ENCODE measurements around the gene FREM1.

Gene FREM1

DNA sequence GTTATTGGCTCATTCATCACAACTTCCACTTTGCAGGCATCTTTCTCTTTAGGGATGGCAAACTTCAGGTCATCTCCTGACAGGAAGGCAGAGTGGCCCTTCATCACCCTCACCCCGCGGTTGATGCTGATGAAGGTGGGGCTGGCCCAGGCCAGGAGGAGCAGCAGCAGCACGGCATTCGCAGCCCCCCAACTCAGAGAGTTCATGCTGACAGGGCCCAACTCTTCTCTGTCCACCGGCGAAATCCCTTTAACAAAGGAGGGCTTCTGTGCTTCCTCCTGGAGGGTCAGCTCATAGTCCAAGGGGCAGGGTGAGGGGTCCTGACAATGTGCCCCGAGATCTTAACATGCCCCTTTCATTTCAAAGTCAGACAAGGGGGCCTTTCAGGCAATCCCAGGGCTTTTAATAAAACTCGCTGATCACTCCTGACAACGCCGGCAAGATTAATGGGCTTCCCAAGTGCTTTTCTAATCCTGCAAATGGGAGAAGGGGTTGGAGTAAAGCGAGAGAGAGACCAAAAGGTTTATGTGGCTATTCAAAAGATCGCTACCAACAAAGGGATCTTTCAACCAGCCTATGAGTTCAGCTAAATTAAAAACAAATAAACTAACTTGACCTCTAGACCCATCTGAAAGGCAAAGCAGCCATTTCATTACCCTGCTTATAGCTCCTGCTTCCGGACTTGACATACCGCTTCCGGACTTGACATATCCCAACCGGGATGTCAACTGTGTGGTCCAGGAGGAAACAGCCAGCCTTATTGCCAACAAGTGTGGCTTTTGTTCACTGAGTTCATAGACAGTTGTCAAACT lies 41.2 kb downstream of the FREM1 start:
- no peak for DNase-seq (ENCODE audit: low spot score)

DNA sequence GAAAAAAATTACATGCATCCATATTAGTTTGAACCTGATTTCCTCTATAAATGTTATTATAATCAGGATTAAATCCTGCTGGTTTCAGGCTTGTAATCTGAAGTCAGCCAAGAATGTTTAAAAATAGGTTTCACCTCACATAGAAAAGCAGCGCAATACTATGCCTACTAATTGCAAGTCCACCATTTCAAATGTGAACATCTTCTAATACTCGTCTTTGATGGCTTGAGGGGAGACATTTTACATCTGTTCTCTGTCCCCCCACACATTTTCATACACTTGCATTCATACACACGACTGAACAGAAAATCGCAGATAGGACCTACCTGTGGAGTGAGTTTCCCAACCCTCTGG lies 41.8 kb downstream of the FREM1 start:
- DNase-seq (ENCODE audit: low spot score), result no peak

DNA sequence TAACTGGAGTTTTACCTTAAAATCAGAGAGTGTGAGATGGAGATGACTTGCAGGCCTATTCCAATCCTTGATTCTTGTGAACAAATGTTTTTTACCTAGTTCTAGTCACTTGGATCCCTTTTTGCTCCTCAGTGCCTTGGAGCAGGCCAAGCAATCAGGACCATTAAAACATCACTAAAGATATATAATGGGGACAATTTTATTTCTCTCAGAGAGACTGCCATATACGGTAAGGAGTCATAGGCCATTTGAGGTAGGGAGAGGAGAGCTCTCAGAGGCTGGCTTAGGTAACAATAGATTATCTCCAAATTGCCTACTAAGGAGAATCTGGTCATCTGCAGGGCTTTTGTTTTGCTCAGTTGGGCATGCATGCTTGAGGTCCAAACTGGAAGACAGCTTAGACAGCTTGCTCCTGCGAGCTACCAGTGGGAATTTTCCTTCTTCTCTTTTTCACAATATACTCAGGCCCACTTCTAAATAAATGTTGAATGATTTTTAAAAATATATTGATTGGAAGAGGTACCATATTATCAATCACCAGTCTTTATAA lies 44.0 kb downstream of the FREM1 start:
- DNase-seq (ENCODE audit: low spot score), result no peak

DNA sequence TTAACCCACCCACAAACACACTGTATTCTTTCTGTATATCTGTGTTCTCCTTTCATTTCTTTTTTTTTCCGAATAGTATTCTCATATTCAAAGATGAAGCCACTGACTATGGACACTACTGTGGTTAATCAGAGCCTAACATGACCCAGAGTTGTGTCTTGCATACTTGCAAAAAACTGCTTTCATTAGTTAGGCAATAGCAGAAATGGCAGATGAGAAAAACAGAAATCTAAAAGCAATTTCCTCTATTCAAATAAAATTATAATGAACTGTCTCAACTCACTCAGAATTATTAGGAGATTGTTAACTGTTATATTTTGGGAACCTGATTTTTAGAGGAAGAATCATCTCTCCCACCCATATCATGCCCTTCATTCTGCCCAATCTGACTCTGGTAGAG lies 45.9 kb downstream of the FREM1 start:
- no peak for DNase-seq (ENCODE audit: low spot score)

DNA sequence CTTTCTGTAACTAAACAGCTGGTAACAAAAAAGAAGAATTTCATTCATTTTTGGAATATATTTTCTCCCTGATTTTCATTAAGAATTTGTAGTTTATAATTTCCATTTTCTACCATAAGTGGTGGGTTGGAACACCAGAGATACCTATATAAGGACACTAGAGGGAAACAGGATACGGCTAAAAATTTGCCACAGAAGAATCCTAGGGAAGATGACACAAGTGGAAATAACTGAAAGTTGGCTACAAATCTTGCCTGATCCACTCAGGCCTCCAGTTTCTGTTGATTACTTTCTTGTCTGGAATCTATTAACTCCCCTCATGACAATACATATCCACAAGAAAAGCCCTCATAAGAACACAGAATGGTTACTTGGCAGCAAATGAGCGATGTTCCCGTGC lies 46.8 kb downstream of the FREM1 start:
- DNase-seq (ENCODE audit: low spot score), result no peak

DNA sequence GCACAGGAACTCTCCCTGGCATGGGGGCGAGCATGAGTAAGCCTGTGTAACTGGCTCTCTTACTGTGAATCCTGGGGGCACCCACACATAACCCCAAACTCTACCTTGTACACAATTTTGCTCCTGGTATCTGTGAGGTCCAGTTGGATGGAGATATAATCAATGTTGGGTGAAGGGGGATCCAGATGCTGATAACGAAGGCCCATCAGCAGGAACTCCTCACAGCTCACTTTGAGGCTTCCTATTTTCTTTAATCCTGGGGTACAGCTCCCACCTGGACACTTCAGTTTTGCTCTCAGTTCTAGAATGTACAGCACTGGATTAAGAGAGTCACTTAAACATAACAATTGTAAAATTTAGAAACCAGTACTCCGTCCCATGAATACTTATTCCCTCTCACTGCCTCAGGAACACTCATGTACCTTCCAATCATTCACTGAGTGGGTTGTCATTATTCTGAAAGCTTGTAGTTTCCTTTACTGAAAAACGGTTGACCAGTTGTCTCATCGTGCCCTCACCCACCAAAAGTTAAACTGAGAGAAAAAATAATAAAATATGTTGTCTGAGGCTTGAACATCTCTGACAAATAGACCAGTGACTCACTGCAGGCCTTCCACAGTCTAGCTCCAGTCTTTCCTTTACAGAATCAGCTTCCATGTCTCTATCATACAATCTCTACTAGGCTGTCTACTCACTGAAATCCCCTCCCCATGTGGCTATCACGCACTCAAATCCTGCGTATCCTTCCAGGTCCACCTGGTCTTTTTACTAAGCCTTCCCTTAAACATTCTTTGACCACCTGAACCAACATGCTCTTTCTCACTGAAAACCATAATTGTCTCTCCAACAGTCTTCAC lies 52.6 kb downstream of the FREM1 start:
- no peak for DNase-seq (ENCODE audit: low spot score)

DNA sequence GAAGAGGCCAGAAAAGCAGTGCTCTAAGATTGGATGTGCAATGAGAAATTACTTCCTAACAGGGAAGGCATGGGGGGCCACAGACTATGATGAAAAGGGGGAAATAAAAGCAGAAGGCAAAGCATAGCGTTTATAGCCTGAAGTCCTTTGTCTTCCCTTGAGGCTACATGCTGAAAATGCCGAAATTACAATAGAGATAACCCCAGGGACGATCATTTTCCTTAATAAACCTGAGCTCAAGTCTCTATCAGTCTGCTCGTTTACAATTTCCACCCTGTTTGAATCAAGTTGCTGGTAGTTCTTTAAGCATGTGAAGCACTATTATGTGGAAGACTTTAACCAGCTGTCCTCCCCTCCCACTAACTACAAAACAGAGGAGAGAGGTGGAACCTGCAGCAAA lies 60.4 kb downstream of the FREM1 start:
- no peak for DNase-seq (ENCODE audit: low spot score)

DNA sequence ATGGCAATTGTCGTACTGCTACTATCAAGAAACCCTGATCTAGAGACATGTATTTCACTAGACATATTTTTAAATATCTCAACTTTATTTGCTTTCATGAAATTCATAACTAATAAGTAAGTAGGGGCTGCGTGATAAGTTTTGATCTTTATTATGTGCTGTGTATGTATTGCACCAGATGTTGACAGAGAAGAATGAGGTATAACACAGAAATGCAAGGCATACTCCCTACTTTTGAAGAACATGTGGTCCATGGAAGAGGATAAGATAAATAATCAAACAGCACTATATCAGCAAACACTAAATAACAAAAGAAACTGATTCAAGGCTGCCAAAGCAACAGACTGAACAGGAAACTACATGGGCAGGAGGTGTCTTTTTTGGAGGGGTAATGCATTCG lies 60.9 kb downstream of the FREM1 start:
- DNase-seq (ENCODE audit: low spot score), result no peak

DNA sequence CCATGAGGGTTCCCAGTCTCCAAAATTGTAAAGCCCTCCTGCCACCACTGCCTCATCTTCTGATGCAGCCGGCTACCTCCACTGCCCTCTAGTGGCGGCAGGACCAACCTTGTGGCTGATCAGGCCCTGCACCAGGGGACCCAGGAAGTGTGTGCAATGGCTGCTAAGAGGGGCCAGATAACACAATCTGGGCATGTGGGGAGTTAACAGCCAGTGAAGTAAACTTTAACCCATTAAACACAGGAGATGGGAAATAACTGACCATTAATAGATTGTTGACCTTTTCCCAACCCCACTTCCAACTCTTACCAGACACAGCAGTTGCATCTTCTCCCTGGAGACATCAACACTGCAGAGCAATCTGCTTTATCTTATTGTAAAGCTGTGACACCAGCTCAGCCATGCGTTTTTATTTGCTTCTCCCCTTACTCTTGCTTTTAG lies 63.3 kb downstream of the FREM1 start:
- peak; percentile 84 for DNase-seq (ENCODE audit: low spot score)

DNA sequence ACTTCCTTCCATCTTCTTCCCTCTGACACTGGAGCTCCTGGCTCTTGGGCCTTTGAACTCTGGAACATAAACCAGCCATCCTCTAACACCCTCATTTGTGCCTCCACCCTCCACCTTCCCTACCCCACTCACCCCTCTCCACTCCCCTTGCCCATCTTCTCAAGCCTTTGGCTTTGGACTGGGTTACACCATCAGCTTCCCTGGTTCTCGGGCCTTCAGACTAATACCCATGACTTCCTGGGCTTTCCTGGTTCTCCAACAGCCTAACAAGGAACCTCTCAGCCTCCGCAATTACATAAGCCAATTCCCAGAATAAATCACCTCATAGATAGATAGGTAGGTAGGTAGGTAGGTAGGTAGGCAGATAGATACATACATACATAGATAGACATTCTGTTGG lies 67.1 kb downstream of the FREM1 start:
- DNase-seq (ENCODE audit: low spot score), result no peak

DNA sequence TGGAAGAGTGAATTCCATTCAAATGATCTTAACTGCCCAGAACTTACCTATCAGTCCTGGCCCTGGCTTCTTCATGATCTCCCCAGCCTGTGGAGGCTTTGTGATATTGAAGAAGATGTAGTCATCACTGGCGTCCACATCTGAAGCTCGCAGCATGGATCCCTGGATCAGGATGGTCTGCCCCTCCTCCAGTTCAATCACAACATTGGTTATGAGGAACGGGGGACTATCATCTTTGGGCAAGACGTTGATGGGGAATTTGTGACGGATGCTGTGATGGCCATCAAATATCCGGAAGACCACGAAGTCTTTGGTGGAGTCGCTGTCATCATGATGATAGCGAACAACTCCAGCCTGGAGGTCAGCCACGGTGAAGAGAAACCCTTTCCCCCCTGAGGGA lies 68.0 kb downstream of the FREM1 start:
- no peak for DNase-seq (ENCODE audit: low spot score)

DNA sequence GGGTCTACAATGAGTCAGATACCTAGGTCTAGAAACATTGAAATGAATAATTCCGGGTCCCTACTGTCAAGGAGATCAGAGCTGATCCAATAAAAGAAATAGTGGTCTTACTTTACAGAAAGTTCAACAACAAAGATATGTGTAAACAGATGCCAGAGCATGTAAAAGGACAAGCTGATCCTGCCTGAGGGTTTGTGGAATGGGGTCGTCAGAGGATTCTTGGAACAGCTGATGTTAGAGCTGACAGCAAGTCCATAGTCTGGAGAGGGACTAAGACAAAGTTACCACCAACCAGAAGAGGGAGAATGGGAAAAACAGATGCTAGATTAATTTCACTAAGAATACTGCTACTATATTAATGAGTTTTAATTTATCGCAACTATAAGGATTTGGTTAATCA lies 71.5 kb downstream of the FREM1 start:
- DNase-seq (ENCODE audit: low spot score), result no peak

DNA sequence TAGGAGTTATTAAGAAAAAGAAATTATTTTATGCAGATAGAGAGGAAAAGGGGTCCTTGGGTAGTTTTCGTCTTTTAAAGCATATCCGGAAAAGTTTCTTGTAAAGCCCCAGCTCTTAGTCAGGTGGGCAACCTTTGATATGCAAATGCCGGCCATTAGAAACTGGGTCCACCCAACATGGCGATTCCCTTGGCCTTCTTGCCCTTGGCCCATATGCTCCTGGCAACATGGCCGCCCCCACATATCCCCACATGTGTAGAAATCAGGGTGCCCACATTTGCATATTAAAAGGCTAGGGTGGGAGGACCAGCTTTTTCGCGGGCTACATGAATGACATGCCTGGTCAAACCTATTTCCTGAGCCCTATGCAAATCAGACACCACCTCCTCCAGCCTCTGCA lies 73.3 kb downstream of the FREM1 start:
- no peak for DNase-seq (ENCODE audit: low spot score)

DNA sequence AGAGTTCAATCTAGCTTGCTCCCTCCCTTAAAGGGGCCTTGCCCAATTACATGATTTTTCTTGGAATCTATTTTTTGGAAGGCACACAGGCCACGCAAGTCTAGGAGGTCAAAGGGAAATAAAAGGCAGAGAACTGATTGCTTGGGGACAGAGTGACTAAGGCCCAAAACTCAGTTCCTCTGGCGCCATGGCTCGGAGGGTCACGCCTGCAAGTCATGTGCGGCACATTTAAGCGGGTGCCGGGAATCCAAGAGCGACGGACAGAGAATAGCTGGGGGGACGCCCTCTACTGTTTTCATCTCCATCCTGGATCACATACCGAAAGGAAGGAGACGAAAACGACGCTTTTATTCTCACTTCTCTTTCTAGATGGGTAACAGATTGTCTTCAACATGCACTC lies 78.6 kb downstream of the FREM1 start:
- DNase-seq (ENCODE audit: low spot score), result no peak

DNA sequence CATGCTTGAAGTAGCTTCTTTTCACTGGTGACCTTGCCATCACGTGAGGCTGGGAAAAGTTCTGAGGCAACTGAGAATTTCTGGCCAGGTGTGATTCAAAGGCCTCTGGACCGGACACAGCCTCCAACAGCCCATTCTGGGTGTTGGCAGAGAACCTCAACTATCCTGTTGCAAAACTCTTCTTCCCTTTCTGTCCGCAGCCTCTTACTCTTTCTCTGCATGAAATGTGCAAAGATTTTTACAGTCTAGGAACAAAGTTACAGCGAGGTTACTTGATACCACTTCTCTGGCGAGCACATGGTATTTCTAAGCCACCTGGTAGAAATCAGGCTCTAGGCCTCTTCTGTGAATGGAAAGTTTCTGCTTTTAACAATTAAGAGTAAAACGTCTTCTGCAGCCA lies 79.2 kb downstream of the FREM1 start:
- no peak for DNase-seq (ENCODE audit: low spot score)

DNA sequence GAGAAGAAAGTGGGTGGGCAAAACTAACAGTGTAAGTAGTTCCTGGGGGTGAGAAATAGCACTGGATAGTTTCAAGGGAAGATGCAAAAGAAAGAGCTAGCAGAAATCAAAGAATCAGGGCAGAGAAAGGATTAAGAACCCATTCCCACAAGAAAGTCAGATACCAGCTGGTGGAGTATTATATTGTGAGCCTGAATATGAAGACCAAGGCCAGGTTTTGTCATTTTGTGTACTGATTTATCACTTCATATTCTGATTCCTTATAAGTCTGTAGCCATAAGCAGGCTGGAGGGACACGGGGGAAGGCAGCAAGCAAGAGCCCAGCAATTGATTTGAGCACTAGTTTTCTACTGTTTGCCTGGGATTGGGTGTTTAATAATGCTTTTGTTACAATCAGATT lies 80.2 kb downstream of the FREM1 start:
- no peak for DNase-seq (ENCODE audit: low spot score)

DNA sequence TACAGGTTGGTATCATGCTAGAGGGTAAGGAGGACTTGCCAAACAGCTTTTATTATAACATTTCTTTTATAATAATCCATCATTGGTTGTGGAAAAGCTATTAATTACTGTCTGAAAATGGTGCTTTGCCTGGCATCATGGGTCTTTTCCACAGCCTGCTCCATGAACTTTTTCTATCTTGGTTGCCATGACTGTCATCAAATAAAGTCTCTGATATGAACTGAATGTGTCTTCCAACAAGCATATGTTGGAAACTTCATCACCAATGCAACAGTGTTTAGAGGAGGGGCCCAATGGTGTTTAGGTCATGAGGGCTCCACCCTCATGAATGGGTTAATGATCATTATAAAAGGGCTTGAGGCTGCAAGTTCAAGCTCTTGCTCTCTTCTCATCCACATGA lies 81.0 kb downstream of the FREM1 start:
- no peak for DNase-seq (ENCODE audit: low spot score)

DNA sequence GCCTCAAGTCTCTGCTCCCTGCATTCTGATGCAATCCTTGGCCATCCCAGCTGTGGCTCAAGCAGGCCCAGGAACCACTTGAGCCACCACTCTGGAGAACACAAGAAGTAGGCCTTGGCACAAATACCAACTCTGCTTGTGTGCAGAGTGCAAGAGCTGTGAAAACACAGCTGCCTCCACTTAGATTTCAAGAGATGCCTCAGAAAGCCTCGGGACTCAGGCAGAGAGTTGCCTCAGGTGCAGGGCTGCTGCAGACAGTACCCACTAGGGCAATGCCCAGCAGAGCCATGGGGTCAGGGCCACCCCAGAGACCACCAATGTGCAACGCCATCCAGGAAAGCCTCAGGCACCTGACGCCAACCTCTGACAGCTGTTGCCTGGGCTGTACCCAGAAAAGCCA lies 82.4 kb downstream of the FREM1 start:
- no peak for DNase-seq (ENCODE audit: low spot score)

DNA sequence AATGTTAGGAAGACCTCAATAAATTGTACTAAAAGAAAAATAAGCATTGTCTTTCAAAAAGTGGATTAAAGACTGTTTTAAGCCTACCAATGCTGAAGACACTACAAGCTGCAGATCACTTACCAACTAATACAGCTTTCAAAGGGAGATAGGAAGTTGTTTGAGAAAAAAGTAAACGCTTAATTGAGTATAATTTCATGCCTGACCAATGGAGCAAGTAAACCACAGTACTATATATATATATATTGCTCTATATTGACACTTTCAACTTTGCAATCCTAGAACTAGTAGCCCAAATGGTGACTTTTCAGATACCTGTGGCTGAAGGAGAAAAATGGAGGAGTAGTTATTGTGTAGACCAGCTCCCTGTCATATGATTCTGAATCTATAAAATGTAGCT lies 85.7 kb downstream of the FREM1 start:
- no peak for DNase-seq (ENCODE audit: low spot score)

DNA sequence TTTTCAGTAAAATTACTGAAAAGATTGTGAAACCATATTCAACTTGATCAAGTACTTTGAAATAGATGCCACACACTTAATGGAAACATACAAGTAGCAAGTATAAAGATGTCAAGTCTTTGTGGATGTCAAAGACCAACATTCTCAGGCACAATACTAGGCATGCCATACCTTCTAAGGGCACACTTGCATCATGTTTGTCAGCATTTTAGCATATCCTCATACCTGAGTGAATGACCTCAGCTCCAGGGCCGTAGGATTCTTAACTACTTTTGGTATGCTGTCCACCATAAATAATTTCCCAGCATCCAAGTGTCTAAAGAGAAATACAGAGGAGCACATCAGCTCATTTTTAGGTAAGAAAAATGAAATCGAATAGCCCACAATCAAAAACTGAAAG lies 86.4 kb downstream of the FREM1 start:
- no peak for DNase-seq (ENCODE audit: low spot score)

DNA sequence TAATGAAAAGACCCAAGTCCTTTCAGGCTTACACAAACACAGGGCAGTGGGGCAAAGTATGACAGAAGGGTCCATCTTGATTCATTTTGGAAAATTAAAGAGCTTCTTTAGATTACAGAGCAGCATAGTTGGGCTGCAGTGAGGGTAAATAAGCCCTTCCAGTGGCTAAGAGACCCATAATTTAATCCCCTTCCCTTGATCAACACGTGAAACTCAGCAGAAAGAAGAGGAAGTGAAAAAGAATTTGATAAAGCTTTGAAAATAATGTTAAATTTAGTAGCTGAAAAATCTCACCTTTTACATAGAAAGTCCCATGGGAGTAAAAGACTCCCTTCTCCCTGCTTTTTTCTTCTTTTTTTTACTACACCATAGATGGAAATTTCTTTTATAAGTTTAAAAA lies 87.6 kb downstream of the FREM1 start:
- DNase-seq (ENCODE audit: low spot score), result no peak

DNA sequence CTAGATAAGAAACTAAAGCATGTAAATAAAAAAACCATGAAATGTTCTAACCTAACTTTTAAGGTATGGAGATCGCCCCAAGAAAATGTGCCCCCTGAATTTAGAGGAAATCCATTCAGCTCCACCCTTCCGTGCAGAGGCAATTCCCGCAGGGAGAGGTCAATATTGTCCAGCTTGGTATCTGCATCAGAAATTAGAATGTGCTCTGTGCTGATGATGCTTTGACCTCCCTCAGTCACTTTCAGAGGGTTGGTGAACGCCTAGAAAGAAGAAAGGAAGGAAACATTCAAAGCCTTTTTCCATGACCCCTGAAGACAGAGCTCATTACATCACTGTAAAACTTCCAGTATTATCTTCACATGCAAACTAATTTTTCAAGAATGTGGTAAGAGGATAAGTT lies 91.0 kb downstream of the FREM1 start:
- DNase-seq (ENCODE audit: low spot score), result no peak

DNA sequence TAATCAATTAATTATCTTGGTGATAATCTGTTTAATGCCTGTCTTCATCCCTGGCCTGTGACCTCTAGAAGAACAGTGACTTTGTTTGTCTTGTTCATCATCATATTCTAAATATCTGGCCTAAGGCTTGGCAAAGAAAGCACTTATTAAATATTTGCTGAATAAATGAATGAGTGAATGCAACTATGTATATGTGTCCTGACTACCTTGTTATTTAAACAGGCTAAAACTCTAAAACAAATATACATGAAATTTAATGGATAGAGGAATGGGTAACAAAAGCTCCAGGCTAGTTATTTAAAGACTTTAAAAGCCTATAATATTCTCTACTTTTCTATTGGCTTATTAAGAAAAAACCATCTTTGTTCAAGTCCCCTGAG lies 96.0 kb downstream of the FREM1 start:
- no peak for DNase-seq (ENCODE audit: low spot score)
